ENCODE results near the gene RC3H1. TPM values are rescaled to one million over a fixed set of nuclear protein-coding genes. Genes with fewer than 3 reads are reported as not detected.
A peak's percentile ranks its signal among the peaks of the same experiment; 100 is the strongest.
"Not testable (repeated sequence)": the region's sequence is repeated elsewhere in the genome, so short reads cannot be mapped to it uniquely, and the experiment has no call there.

RC3H1 gene
- total RNA-seq, 1 donor from 2014 or later: 22.8 TPM

DNA sequence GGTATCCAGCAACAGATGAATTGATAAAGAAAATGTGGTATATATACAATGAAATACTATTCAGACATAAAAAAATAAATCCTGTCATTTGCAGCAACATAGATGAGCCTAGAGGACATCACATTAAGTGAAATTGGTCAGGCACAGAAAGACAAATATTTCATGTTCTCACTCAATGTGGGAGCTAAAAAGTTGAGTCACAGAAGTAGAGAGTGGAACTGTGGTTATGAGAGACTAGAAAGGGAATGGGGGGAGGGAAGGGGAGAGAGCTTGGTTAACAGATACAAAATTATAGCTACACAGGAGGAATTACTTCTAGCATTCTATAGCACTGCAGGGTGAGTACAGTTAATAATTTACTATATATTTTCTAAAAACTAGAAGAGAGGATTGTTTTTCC, 68.0 kb downstream of the RC3H1 start:
- no peak for DNase-seq (ENCODE audit: extremely low read depth, low read depth, low spot score)

DNA sequence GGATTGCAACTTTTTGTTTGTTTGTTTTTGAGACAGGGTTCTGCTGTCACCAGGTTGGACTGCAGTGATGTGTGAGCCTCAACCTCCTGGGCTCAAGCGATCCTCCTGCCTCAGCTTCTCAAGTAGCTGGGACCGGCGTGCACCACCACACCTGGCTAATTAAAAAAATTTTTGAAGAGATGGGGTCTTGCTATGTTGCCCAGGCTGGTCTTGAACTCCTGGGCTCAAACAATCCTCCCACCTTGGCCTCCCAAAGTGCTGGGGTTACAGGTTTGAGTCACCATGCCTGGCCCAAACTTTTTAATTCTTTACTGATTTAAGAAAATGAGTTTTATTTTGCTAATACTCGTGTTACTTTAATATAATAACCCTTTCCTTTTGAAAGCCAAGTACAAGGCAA, 73.6 kb downstream of the RC3H1 start:
- DNase-seq (ENCODE audit: extremely low read depth, low read depth, low spot score): no peak

DNA sequence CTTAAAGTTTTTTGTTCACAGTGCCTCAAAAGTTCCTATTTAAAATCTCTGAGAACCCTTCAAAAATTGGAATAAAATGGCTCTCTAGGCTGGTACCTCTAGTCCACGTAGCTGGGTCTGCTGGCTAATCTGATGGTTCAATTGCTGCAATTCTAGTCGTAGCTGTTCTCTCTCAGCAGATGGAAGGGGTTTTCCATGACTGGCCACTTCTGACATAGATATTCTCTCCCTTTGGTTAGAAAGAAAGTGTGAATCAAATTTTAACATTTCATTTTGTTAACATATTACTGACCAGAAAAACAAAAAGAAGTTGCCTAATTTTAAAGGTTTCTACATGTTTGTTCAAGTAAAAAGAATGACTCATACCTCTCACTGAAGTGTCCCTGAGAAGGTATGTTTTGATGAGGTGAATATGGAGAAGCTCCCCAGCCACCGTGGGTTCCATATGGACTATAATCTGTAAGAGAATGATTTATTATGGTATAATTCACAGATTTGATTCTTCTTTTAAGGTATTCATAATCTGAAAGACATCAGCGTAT, 75.7 kb downstream of the RC3H1 start:
- DNase-seq (ENCODE audit: extremely low read depth, low read depth, low spot score): no peak

DNA sequence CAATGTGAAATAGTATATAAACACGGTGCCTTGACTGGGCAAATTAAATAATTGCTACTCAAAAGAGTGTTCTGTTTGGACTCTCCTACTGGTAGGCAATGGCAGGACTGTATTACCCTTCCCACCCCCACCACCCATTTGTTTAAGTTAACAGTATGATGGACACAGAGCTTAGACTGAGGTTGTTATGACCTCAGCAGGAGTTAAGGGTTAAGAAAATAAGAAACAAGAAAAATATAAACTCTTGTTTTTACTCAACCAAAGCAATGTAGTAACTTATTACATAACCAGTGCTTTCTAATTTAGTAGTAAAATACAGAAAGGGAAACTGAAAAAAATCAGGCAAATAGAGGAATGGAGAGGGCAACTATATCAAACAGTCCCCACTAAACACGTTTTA, 85.1 kb downstream of the RC3H1 start:
- DNase-seq (ENCODE audit: extremely low read depth, low read depth, low spot score): no peak

DNA sequence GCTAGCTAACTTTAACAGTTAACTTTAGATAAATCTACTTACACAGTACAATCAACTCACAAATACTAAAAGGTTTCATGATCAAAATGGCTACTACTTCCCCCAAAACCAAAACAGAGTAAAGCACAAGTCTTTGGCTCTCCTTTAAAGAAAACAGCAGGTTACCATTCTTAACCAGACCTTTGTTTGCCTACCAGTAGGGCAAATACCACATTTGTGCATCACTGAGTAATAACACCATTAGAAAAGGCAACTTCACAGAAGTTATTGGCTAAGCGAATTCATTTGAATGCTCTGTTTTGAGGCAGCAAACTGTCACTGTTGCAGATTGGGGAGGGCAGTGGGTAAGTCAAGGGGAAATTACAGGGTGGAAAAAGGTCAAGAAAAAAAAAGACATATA, 87.7 kb downstream of the RC3H1 start:
- no peak for DNase-seq (ENCODE audit: extremely low read depth, low read depth, low spot score)

DNA sequence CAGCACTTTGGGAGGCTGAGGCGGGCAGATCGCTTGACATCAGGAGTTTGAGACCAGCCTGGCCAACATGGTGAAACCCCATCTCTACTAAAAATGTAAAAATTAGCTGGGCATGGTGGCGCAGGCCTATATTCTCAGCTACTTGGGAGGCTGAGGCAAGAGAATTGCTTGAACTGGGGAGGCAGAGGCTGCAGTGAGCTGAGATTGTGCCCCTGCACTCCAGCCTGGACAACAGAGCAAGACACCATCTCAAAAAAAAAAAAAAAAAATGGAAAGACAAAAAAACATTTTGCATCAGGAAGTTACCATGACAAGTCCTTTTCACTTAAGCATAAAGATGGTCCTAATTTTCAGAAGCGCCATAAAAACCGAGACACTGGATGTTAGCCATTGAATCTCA, 91.6 kb downstream of the RC3H1 start:
- not testable (repeated sequence) for DNase-seq (ENCODE audit: extremely low read depth, low read depth, low spot score)

DNA sequence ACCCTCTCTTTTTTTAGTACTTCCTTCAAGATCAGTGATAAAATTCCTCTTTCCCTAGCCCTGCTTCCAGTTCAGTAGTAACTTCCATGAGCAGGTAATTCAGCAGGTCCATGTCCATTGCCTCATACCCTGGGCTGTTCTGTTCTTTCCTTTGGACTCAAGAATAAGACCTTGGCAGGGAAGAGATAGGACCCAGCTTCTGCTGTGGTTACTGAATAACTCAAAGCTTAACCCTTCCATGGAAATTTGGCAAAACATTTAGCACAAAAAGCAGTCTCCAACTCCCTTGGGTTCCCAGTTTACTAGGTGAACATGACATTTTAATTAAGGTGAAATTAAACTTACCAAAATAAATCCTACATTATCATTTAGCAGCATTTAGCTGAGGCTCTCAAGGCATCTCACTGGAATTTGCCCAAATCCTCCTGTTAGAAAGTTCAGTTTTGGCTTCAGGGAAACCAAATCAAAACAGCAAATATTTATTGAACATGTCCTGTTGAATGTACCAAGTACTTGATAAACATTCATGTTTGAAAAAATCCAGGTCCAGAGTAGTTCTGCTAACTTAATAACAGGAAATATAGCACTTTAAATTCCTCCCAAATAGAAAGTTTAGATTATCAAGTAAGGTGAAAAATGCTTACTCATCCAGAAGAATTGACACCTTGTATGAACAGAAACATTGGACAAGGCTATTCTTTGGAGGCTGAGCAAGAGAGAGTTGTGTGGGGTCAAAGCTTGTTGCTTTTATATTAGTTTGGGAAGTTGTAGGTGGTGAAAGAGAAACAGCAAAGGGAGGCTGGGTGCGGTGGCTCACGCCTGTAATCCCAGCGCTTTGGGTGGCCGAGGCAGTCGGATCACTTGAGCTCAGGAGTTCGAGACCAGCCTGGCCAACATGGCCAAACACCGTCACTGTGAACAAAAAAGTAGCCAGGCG, 96.6 kb downstream of the RC3H1 start:
- no peak for DNase-seq (ENCODE audit: extremely low read depth, low read depth, low spot score)

DNA sequence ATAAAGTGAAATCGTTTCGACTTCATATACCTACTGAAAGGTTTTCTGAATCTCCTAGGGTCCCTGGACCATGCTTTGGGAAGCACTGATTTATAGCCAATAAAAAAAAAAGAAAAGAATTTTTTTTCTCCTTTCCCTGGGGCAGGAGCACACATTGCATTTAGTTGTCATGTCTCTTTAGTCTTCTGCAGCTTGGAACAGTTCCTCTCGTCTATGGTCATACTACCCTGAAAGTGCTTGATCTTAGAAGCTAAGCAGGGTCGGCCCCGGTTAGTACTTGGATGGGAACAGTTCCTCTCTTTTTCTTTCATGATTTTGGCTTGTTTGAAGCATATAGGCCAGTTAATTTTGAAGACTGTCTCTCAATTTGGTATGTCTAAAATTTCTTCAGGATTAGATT, 101.3 kb downstream of the RC3H1 start:
- no peak for DNase-seq (ENCODE audit: extremely low read depth, low read depth, low spot score)

DNA sequence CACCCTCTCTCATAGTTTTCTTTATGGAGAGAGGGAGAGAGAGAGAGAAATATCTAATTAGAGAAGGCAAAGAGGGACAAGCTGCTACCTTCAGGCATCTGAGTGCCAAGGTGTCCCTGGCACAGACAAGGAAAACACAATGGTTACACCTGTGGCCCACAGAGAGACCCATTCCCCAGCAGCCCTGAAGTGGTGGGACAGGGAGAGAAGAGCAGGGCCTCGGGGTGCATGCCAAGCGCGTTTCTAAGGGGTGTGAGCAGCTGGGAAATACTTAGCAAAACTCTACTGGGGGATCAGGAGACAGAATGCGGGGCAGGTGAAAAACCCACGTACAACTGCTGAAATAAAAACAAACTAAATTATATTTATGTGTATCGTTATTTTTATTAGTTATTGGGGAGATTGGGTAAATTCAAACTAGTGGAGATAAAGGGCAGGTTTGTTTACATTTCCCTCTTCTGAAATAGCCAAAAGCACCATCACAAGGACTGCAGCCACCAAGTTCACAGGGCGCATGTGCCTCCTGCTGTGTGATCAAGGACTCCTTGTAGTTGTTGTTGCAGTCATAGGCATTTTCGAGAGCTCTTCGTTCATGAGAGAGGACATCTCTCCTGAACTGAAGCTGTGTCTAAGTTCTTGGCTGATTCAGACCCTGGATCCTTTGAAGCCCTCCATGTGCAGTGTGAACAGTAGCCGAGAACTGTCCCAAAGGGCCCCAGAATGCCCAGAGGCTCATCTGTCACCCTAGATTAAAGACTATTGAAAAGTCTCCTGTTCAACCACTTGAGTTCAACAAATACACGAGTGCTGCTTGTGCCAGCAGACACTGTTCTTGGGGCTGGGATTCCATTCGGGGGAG, 104.3 kb downstream of the RC3H1 start:
- no peak for DNase-seq (ENCODE audit: extremely low read depth, low read depth, low spot score)

DNA sequence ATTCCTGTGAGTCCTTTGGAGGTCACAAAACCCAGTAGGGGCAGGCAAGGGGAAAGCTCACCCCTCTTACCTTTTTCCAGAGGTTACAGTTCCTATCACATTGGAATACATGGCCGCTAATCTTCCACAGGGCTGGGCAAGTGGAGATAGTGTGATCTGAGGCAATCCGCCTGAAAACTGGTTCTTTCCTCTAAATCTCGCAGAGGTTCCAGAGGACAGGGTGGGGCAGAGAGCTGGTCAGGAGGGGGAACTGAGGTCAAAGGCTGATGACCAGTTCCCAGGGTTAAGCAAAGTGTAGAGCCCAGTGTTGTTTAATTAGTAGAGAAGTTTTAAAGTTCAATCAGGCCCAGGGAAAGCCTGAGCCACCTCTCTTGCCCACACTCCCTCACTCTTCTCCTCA, 105.0 kb downstream of the RC3H1 start, which contains the start of gene SERPINC1:
Gene SERPINC1 (minus strand): TSS at position 179 of the 400 bp plus-strand sequence. CDS start 68 bp downstream, at position 111.
- no peak for DNase-seq (ENCODE audit: extremely low read depth, low read depth, low spot score)

DNA sequence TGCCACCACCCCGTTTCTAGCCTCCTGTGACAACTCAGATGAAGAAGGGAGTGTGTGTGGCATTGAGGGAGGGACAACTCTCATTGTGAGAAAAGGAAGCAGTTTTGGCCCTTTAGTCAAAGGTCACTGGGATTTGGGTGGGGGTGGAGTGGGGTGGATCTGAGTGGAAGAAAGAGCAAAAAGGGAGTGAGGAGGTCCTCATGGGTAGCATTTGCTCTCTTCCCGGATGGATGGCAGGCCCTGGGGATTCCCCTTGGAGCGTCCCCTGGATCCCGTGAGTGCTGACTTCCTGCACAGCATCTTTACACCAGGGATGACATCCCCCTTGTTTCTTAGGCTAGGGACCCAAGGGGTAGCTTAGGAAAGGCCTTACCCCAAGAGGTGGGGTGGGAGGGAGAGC, 105.5 kb downstream of the RC3H1 start:
- no peak for DNase-seq (ENCODE audit: extremely low read depth, low read depth, low spot score)

DNA sequence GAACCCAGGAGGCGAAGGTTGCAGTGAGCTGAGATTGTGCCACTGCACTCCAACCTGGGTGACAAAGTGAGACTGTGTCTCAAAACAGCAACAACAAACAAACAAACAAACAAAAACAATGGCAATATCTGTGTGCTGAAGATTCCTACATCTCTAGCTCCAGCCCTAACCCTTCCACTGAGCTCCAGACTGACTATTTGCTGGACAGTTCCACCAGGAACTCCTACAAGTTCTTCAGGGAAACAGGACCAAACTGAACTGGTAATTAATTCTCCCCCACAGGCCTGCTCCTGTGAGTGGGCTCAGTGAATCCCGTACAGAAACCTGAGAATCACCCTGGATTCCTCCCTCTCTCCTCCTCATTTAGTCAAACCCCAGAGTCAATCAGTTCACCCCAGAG, 106.6 kb downstream of the RC3H1 start:
- no peak for DNase-seq (ENCODE audit: extremely low read depth, low read depth, low spot score)

DNA sequence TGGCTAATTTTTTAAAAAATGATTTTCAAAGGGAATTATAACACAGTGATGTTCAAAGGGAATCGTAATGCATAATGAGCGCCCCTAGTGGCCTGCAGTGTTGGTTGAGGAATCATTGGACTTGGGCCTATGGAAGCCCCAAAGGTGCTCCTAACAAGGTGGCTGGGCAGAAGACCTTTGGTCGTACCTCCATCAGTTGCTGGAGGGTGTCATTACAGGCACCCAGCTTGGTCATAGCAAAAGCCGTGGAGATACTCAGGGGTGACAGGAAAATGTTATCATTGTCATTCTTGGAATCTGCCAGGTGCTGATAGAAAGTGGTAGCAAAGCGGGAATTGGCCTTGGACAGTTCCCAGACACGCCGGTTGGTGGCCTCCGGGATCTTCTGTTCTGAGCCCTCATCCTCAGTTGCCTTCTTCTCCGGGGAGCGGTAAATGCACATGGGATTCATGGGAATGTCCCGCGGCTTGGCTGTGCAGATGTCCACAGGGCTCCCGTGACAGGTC, 107.7 kb downstream of the RC3H1 start:
- DNase-seq (ENCODE audit: extremely low read depth, low read depth, low spot score): peak; percentile 4

DNA sequence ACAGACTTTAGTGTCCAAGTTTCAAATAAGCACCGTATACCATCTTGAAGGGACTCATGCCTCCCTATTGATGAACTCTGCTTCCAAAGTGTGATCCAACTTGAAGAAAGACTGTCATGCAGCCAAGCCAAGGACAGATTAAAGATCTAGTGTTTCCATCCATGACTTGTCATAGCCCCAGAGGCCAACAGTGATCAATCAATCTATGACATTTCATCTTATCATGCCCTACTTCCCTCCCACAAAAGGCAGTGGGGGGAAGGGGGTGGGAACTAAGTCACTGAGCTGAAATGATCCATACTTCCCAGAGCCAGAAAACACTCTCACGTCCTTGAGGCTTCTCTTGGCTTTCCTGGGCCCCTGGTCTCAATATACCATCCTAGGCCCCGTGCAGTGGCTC, 109.0 kb downstream of the RC3H1 start:
- DNase-seq (ENCODE audit: extremely low read depth, low read depth, low spot score): no peak

DNA sequence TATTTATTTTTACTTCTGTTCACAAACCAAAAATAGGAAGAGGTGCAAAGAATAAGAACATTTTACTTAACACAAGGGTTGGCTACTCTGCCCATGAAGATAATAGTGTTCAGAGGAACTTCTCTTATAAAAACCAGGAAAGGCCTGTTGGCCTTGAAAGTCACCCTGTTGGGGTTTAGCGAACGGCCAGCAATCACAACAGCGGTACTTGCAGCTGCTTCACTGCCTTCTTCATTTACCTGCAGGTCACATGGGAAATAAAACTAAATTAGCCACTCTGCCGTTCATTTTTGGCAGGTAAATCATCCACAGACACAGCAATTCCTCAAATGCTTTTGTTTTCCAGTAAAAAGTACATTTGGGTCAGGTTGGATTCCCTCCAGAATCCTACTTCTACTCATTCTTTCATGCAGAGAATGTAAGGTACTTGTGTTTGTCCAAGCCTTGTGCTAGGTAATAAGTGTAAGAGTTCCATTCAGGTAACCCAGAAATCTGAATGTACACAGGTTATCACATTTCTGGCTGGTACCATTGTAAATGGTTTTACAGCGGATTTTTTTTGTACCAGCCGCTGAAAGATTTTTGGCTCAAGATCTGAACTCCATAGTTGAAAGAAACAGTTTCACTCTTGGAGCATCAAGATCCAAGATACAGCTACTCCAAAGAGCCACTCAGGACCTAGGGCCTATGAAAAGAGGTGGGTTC, 118.2 kb downstream of the RC3H1 start:
- no peak for DNase-seq (ENCODE audit: extremely low read depth, low read depth, low spot score)

DNA sequence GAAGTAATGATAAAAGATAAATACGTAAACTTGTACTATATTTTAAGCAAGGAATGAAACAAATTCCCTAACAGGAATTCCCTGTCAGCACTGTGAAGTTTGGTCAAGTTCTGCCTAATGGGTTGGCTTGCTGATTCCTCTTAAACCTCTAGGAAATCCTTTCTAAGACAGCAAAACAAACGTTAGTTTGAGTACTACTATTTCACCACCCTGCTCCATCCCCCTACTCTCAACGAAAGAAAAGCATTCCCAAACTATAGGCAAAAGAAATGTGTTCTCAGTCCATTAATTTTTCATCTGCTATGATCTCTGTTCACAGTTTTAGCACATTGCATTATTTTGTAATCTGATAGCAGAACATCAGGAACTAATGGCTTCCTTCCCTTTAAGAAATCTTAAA, 121.2 kb downstream of the RC3H1 start:
- DNase-seq (ENCODE audit: extremely low read depth, low read depth, low spot score): no peak

DNA sequence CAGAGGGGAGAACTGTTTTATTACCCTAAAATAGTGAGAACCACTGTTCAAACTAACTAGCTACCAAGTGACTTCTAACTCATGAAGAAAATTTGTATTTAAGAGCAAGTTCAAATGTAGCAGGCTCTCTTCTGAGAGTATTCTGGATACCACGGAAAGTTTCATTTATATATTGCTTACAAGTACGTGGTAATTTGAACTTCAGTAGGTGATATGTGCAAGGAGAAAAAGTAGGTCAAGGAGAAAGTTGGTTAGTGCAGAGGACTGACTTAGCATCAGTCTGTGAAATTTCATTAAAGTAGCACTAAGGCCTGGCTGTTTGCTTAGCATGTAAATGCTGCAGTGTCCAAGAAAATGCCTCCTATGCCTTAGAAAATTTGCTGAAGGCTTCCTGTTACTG, 121.7 kb downstream of the RC3H1 start:
- DNase-seq (ENCODE audit: extremely low read depth, low read depth, low spot score): no peak

DNA sequence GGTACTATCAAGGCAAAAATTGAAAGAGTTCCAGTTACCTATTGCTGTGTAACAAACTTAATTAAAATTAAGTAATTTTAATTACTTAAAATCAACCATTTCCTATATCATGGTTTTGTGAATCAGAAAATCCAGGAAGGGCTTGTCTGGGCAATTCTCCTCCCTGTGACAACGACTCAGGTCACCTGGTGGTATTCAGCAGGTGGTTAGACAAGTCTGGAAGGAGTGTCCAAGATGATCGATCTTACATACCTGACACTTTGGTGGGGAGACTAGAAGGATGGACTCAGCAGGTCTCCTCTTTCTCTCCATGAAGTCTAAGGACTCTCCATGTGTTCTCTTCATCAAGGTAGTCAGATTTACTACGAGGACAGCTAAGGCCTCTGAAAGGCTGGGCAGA, 128.0 kb downstream of the RC3H1 start:
- DNase-seq (ENCODE audit: extremely low read depth, low read depth, low spot score): no peak

DNA sequence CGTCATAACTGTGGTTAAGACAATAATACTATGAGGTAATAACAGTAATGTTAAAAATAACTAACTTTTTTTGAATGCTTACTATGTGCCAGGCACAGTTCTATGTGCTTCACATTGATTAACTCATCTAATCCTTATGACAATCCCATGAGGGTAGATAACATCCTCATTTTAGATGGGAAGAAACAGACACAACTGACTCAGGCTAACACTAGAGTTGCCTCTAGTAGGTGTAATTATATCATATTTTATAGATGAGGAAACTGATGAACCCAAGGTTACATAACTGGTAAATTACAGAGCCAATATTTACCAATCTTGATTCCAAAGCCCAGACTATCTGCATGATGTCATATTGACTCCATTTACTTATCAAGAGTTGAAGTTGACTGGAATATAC, 128.5 kb downstream of the RC3H1 start:
- DNase-seq (ENCODE audit: extremely low read depth, low read depth, low spot score): no peak

DNA sequence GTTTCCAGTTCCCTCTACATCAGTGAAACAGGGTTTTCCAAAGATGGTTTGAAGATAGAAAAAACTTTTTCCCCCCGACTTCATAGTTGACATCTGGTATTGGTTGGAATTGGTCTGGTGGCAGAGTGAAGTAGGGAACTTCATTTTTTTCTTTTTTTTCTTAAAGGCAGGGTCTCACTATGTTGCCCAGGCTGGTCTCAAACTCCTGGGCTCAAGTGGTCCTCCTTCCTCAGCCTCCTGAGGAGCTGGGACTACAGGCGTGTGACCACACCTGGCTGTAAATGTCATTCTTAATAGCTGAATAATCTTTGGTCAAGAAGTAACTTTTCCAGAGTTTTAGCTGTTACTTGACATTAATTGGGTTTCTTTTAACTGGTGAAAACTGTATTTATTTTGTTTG, 132.3 kb downstream of the RC3H1 start:
- DNase-seq (ENCODE audit: extremely low read depth, low read depth, low spot score): no peak

DNA sequence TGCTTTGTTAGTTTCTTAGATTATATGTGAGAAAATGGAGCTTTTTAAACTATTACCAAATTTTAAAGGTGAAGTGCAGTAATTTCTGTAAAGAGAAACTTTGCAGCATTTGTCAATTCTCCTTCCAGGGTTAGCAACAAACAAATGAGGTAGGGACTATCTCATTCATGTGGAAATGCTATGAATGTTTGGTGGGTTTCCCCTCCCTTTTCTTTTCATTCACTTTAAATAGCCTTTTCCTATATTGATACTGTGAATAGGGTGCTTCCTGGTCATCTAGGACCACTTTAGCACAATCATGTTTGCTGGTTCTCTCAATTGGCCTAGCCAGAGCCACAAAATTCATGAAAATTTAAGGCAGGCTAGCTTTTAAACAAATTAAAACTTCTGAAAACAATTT, 133.4 kb downstream of the RC3H1 start:
- DNase-seq (ENCODE audit: extremely low read depth, low read depth, low spot score): no peak

Data from glomerular endothelial cell (primary cell).